SK-N-MC (cell line): ENCODE measurements around the gene DNAI7.

Experiments
- EZH2 ChIP-seq: fragments of 200-600 bp; sonication (generic); IDR thresholded peaks from one replicate; pipeline ENCODE4 v1.6.1; 2017; ENCODE audit warnings: antibody characterized with exemption
- FOXP2 ChIP-seq: optimal IDR thresholded peaks from 2 replicates; pipeline ENCODE3; 2011; ENCODE audit warnings: mild to moderate bottlenecking, moderate library complexity; ENCODE audit not compliant: insufficient read depth; ENCODE audit errors: extremely low read length, control extremely low read depth
- POLR2AphosphoS5 ChIP-seq: IDR thresholded peaks from 2 replicates; pipeline ENCODE4 v1.6.1; 2012; ENCODE audit warnings: mild to moderate bottlenecking, low read depth, low read length, borderline replicate concordance

DNA sequence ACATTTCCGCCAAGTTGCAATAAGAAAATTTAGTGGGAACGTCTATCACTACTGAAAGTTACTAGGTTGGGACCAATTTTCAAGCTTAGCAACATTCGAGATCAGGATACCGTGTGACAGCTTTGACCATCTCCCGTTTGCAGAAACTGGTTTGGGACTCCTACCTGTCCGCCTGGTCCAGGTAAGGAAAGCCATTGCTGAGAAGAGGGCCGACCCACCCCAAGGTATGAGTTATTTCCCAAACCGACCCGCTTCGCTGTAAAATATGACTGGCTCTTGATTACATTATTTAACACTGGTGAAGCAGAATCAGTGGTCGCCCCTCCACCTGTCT, 271 bp downstream of the DNAI7 start:
- TF ChIP-seq EZH2 (no peak), POLR2AphosphoS5 (no peak), FOXP2 (no peak)
